WTC11 (cell line): ENCODE measurements around the gene IL16.

Source experiments
- CBFB ChIP-seq: sonication (generic); formaldehyde crosslinking; IDR thresholded peaks from 2 replicates; pipeline ENCODE4 v1.8.1; 2022; ENCODE audit warnings: mild to moderate bottlenecking, low read depth, missing genetic modification reagents
- CTCF ChIP-seq: fragments of 200-600 bp; IDR thresholded peaks from 2 replicates; pipeline ENCODE4 v1.8.0; 2022; ENCODE audit warnings: antibody characterized with exemption
- ZMAT4 ChIP-seq: fragments of 250-450 bp; sonication (Bioruptor Pico); IDR thresholded peaks from 2 replicates; pipeline ENCODE4 v1.9.0; 2021; ENCODE audit warnings: mild to moderate bottlenecking
- TF ChIP-seq, protein P1 (sequence below): sonication (generic); formaldehyde crosslinking; conservative IDR thresholded peaks from 2 replicates; pipeline ENCODE4 v1.8.1; 2022; ENCODE audit warnings: mild to moderate bottlenecking, missing genetic modification reagents
- TF ChIP-seq, protein P2 (sequence below): sonication (generic); formaldehyde crosslinking; IDR thresholded peaks from 2 replicates; pipeline ENCODE4 v1.8.1; 2022; ENCODE audit warnings: mild to moderate bottlenecking, missing genetic modification reagents, moderate library complexity, borderline replicate concordance
- TF ChIP-seq, protein P3 (sequence below): sonication (generic); formaldehyde crosslinking; IDR thresholded peaks from 2 replicates; pipeline ENCODE4 v1.8.0; 2022; ENCODE audit warnings: mild to moderate bottlenecking, missing genetic modification reagents

DNA sequence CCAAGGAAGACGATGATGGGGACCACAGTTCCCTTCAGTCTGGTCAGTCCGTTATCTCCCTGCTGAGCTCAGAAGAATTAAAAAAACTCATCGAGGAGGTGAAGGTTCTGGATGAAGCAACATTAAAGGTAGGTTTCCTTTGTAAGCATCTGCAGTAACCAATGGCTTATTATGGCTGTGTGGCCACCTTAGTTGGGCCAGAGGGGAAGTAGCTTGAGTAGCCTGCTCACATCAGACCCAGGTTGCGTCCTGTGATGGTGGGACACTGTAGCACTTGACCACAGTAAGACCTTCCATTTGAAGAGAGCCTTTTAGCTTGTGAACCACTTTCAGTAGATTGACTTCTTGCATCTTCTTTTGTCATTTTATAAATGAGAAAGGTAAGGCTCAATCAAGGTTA lies 104.7 kb downstream of the IL16 start:
- no peak for TF ChIP-seq ZMAT4 (CRISPR knock-in tag)
- no peak for TF ChIP-seq CTCF
- TF ChIP-seq, protein P1, sequence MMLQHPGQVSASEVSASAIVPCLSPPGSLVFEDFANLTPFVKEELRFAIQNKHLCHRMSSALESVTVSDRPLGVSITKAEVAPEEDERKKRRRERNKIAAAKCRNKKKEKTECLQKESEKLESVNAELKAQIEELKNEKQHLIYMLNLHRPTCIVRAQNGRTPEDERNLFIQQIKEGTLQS (CRISPR knock-in tag): no peak
- TF ChIP-seq, protein P2, sequence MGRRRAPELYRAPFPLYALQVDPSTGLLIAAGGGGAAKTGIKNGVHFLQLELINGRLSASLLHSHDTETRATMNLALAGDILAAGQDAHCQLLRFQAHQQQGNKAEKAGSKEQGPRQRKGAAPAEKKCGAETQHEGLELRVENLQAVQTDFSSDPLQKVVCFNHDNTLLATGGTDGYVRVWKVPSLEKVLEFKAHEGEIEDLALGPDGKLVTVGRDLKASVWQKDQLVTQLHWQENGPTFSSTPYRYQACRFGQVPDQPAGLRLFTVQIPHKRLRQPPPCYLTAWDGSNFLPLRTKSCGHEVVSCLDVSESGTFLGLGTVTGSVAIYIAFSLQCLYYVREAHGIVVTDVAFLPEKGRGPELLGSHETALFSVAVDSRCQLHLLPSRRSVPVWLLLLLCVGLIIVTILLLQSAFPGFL (CRISPR knock-in tag): no peak
- no peak for TF ChIP-seq CBFB (CRISPR knock-in tag)
- TF ChIP-seq, protein P3, sequence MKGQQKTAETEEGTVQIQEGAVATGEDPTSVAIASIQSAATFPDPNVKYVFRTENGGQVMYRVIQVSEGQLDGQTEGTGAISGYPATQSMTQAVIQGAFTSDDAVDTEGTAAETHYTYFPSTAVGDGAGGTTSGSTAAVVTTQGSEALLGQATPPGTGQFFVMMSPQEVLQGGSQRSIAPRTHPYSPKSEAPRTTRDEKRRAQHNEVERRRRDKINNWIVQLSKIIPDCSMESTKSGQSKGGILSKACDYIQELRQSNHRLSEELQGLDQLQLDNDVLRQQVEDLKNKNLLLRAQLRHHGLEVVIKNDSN: no peak
